ENCODE results near the gene UGGT2.
A peak's percentile ranks its signal among the peaks of the same experiment; 100 is the strongest.

UGGT2 gene

DNA sequence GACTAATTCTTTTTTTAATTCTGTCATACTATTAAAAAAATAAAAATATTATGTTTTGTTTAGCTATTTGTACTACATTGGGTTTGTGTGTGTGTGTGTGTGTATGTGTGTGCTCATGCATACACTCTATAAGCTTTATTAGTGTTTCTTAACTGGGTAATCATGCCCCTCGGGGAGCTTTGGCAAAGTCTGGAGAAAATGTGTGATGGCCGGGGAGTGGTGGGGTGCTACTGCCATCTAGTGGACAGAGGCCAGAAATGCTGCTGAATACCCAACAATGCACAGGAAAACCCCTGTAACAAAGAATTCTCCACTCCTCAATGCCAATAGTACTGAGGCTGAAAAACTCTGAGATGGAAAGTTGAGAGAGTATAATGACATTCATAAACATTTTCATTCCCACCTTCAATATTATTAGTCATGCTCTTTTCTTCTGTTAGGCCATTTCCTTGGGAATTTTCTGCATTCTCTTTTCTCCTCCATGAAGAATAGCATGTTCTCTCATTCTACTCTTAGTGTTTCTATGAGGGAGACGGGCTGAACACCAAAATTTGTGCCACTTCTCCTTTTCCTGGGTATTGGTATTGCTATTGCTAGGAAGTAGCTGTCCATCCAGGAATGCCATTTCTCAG, 219.0 kb downstream of the UGGT2 start:
- Histone ChIP-seq H3K27me3 (ENCODE audit: low read depth, low read length) (no peaks in the 10 kb centered on the region), H3K4me3 (ENCODE audit: low read depth in 1 of 2, low read length in 2 of 2) (no peak overlapping the region)

GRCh38 chr13:95833719-95834118, 219.5 kb downstream of the UGGT2 start:
- H3K27me3 ChIP-seq (ENCODE audit: low read depth, low read length), result no peaks in the 10 kb centered on the region
- H3K4me1 ChIP-seq (ENCODE audit: control insufficient read depth in 1 of 2, insufficient read depth in 2 of 2, low read length in 2 of 2), result peaks cover 0 to 5% of the 10 kb centered on the region in 2 donors
- H3K4me3 ChIP-seq (ENCODE audit: low read depth in 1 of 2, low read length in 2 of 2), result no peak overlapping the region
- H3K36me3 ChIP-seq (ENCODE audit: control insufficient read depth in 1 of 2, insufficient read depth in 2 of 2, low read length in 2 of 2), result peaks cover 0 to 3% of the 10 kb centered on the region in 2 donors
- H3K27ac ChIP-seq (ENCODE audit: low read length), result no peak overlapping the region
- peaks cover 5 to 6% of the 10 kb centered on the region in 2 donors for H3K9me3 ChIP-seq (ENCODE audit: control insufficient read depth in 1 of 2, low read length in 2 of 2)

More for the DNA sequence above, 219.0 kb downstream of the UGGT2 start:
- H3K9me3 ChIP-seq (ENCODE audit: control insufficient read depth in 1 of 2, low read length in 2 of 2), result peaks cover 5 to 12% of the 10 kb centered on the region in 2 donors
- peaks cover 0 to 5% of the 10 kb centered on the region in 2 donors for H3K4me1 ChIP-seq (ENCODE audit: control insufficient read depth in 1 of 2, insufficient read depth in 2 of 2, low read length in 2 of 2)
- no peak overlapping the region for H3K27ac ChIP-seq (ENCODE audit: low read length)
- H3K36me3 ChIP-seq (ENCODE audit: control insufficient read depth in 1 of 2, insufficient read depth in 2 of 2, low read length in 2 of 2), result peaks cover 0 to 3% of the 10 kb centered on the region in 2 donors

DNA sequence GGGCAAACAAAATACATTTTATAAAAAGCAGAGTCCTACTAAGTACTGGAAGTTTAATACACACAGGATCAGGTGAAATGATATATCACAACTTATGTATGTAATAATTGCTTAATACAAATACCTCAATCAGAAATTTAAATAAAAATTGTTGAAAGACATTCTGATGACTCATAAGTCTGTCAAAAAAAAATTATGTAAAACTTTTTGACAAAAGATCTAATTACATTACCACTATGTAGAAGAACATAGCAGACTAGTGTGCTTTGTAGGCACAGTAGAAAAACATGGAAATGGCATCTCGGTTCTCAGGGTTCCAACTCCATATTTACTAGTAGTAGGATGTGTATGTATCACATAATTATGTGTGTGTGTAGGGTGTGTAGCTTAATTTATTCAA, 220.1 kb downstream of the UGGT2 start:
- H3K36me3 ChIP-seq (ENCODE audit: control insufficient read depth in 1 of 2, insufficient read depth in 2 of 2, low read length in 2 of 2), result peaks cover 0 to 3% of the 10 kb centered on the region in 2 donors
- H3K4me1 ChIP-seq (ENCODE audit: control insufficient read depth in 1 of 2, insufficient read depth in 2 of 2, low read length in 2 of 2), result peaks cover 0 to 5% of the 10 kb centered on the region in 2 donors
- H3K27me3 ChIP-seq (ENCODE audit: low read depth, low read length), result no peaks in the 10 kb centered on the region
- no peak overlapping the region for H3K4me3 ChIP-seq (ENCODE audit: low read depth in 1 of 2, low read length in 2 of 2)
- no peak overlapping the region for H3K27ac ChIP-seq (ENCODE audit: low read length)
- peaks cover 0 to under 1% of the 10 kb centered on the region in 2 donors for H3K9me3 ChIP-seq (ENCODE audit: control insufficient read depth in 1 of 2, low read length in 2 of 2)

GRCh38 chr13:95822303-95822702, 230.9 kb downstream of the UGGT2 start:
- Histone ChIP-seq H3K9me3 (ENCODE audit: control insufficient read depth in 1 of 2, low read length in 2 of 2) (no peaks in the 10 kb centered on the region), H3K27me3 (ENCODE audit: low read depth, low read length) (no peaks in the 10 kb centered on the region), H3K36me3 (ENCODE audit: control insufficient read depth in 1 of 2, insufficient read depth in 2 of 2, low read length in 2 of 2) (peaks cover 0 to 17% of the 10 kb centered on the region in 2 donors), H3K27ac (ENCODE audit: low read length) (no peak overlapping the region), H3K4me3 (ENCODE audit: low read depth in 1 of 2, low read length in 2 of 2) (no peak overlapping the region), H3K4me1 (ENCODE audit: control insufficient read depth in 1 of 2, insufficient read depth in 2 of 2, low read length in 2 of 2) (no peaks in the 10 kb centered on the region)

GRCh38 chr13:95814495-95814894, 238.7 kb downstream of the UGGT2 start:
- Histone ChIP-seq H3K4me1 (ENCODE audit: control insufficient read depth in 1 of 2, insufficient read depth in 2 of 2, low read length in 2 of 2) (no peaks in the 10 kb centered on the region), H3K27me3 (ENCODE audit: low read depth, low read length) (no peaks in the 10 kb centered on the region), H3K9me3 (ENCODE audit: control insufficient read depth in 1 of 2, low read length in 2 of 2) (peaks cover 0 to 16% of the 10 kb centered on the region in 2 donors), H3K36me3 (ENCODE audit: control insufficient read depth in 1 of 2, insufficient read depth in 2 of 2, low read length in 2 of 2) (peaks cover 0 to 35% of the 10 kb centered on the region in 2 donors), H3K4me3 (ENCODE audit: low read depth in 1 of 2, low read length in 2 of 2) (no peak overlapping the region), H3K27ac (ENCODE audit: low read length) (no peak overlapping the region)

DNA sequence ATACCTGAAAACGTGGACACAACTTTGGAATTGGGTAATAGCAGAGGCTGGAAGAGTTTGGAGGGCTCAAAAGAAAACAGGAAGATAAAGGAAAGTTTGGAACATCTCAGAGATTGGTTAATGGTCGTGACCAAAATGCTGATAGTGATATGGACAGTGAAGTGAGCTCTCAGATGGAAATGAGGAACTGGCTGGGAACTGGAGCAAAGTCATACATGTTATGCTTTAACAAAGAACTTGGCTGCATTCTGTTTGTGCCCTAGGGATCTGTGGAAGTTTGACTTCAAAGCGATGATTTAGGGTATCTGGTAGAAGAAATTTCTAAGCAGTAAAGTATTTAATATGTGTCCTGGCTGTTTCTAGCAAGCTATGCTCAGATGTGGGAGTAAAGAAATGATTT, 240.1 kb downstream of the UGGT2 start:
- Histone ChIP-seq H3K9me3 (ENCODE audit: control insufficient read depth in 1 of 2, low read length in 2 of 2) (peaks cover 0 to 19% of the 10 kb centered on the region in 2 donors), H3K4me3 (ENCODE audit: low read depth in 1 of 2, low read length in 2 of 2) (peak overlapping the region in 1 of 2 donors; percentile 2), H3K27me3 (ENCODE audit: low read depth, low read length) (no peaks in the 10 kb centered on the region), H3K27ac (ENCODE audit: low read length) (no peak overlapping the region), H3K4me1 (ENCODE audit: control insufficient read depth in 1 of 2, insufficient read depth in 2 of 2, low read length in 2 of 2) (no peaks in the 10 kb centered on the region), H3K36me3 (ENCODE audit: control insufficient read depth in 1 of 2, insufficient read depth in 2 of 2, low read length in 2 of 2) (peaks cover 0 to 39% of the 10 kb centered on the region in 2 donors)

DNA sequence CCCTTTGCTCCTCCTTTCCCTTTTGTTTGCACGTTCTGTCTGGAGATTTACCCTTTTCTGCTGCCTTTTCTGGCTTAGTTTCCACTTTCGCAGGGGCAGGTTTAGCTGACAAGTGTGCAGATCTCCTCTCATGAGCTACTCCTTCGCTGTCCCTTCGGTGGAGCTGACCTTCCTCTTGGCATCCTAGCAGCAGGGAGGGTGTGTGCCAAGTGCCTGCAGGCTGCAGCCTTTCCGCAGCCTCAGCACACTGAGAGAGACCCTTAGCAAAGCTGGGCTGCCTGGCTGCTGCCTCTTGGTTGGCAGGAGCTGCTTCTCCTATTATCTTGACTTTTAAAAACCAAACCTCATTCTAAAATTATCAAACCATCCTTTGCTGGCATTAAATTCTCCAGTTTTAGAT, 243.8 kb downstream of the UGGT2 start:
- Histone ChIP-seq H3K27ac (ENCODE audit: low read length) (no peak overlapping the region), H3K9me3 (ENCODE audit: control insufficient read depth in 1 of 2, low read length in 2 of 2) (peaks cover 0 to 34% of the 10 kb centered on the region in 2 donors), H3K27me3 (ENCODE audit: low read depth, low read length) (no peaks in the 10 kb centered on the region), H3K36me3 (ENCODE audit: control insufficient read depth in 1 of 2, insufficient read depth in 2 of 2, low read length in 2 of 2) (peaks cover 0 to 30% of the 10 kb centered on the region in 2 donors), H3K4me1 (ENCODE audit: control insufficient read depth in 1 of 2, insufficient read depth in 2 of 2, low read length in 2 of 2) (no peaks in the 10 kb centered on the region), H3K4me3 (ENCODE audit: low read depth in 1 of 2, low read length in 2 of 2) (no peak overlapping the region)

- Histone ChIP-seq H3K27me3 (ENCODE audit: low read depth, low read length) (no peaks in the 10 kb centered on the region), H3K36me3 (ENCODE audit: control insufficient read depth in 1 of 2, insufficient read depth in 2 of 2, low read length in 2 of 2) (peaks cover 0 to 13% of the 10 kb centered on the region in 2 donors), H3K9me3 (ENCODE audit: control insufficient read depth in 1 of 2, low read length in 2 of 2) (peaks cover 0 to 20% of the 10 kb centered on the region in 2 donors)
Observed at GRCh38 chr13:95805921-95806320, 247.3 kb downstream of the UGGT2 start.

GRCh38 chr13:95801825-95802224, 251.4 kb downstream of the UGGT2 start:
- Histone ChIP-seq H3K9me3 (ENCODE audit: control insufficient read depth in 1 of 2, low read length in 2 of 2) (peaks cover 0 to 12% of the 10 kb centered on the region in 2 donors), H3K4me1 (ENCODE audit: control insufficient read depth in 1 of 2, insufficient read depth in 2 of 2, low read length in 2 of 2) (no peaks in the 10 kb centered on the region), H3K27ac (ENCODE audit: low read length) (no peak overlapping the region), H3K36me3 (ENCODE audit: control insufficient read depth in 1 of 2, insufficient read depth in 2 of 2, low read length in 2 of 2) (peaks cover 4 to 7% of the 10 kb centered on the region in 2 donors), H3K4me3 (ENCODE audit: low read depth in 1 of 2, low read length in 2 of 2) (no peak overlapping the region), H3K27me3 (ENCODE audit: low read depth, low read length) (no peaks in the 10 kb centered on the region)

More at GRCh38 chr13:95805921-95806320, 247.3 kb downstream of the UGGT2 start:
- no peak overlapping the region for H3K27ac ChIP-seq (ENCODE audit: low read length)
- no peak overlapping the region for H3K4me3 ChIP-seq (ENCODE audit: low read depth in 1 of 2, low read length in 2 of 2)
- no peaks in the 10 kb centered on the region for H3K4me1 ChIP-seq (ENCODE audit: control insufficient read depth in 1 of 2, insufficient read depth in 2 of 2, low read length in 2 of 2)

DNA sequence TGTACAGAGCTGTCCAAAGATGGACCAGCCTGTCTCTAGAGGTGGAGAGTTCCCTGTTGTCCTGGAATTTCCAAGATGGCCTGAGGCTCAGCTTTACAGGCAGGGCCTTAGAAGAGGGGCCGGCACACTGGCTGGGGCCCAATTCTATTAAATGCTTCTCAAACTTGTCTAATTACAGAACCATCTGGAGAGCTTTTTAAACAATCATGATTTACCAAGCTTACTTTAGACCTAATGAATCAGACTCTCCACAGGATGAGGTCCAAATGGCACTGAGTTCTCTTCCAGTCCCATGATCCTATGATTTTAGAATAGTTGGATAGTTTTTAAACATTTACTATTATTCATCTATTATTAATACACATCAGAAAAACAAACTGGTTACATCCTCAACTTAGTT, 252.8 kb downstream of the UGGT2 start:
- Histone ChIP-seq H3K36me3 (ENCODE audit: control insufficient read depth in 1 of 2, insufficient read depth in 2 of 2, low read length in 2 of 2) (peaks cover 4 to 11% of the 10 kb centered on the region in 2 donors), H3K27me3 (ENCODE audit: low read depth, low read length) (no peaks in the 10 kb centered on the region), H3K9me3 (ENCODE audit: control insufficient read depth in 1 of 2, low read length in 2 of 2) (peaks cover 0 to 4% of the 10 kb centered on the region in 2 donors), H3K27ac (ENCODE audit: low read length) (no peak overlapping the region), H3K4me3 (ENCODE audit: low read depth in 1 of 2, low read length in 2 of 2) (no peak overlapping the region), H3K4me1 (ENCODE audit: control insufficient read depth in 1 of 2, insufficient read depth in 2 of 2, low read length in 2 of 2) (no peaks in the 10 kb centered on the region)

DNA sequence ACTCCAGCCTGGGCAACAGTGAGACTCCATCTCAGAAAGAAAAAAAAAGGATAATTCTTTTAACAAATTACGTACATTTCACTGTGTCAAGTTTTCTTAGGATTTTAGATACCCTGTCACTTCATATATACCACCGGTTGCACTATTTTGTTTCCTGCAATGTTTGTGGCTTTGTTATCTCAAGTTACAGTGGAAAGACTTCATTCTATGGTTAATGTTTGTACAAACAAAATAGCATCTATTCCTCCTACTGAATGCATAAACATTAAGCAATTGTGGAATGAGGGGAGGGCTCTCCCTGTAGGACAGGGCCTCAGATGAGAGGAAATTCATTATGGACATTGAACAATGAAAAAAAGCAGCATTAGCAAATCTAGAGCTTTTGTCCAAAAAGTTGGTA, 256.2 kb downstream of the UGGT2 start:
- H3K4me3 ChIP-seq (ENCODE audit: low read depth in 1 of 2, low read length in 2 of 2), result no peak overlapping the region
- no peaks in the 10 kb centered on the region for H3K4me1 ChIP-seq (ENCODE audit: control insufficient read depth in 1 of 2, insufficient read depth in 2 of 2, low read length in 2 of 2)
- no peaks in the 10 kb centered on the region for H3K9me3 ChIP-seq (ENCODE audit: control insufficient read depth in 1 of 2, low read length in 2 of 2)
- H3K27me3 ChIP-seq (ENCODE audit: low read depth, low read length), result no peaks in the 10 kb centered on the region
- no peak overlapping the region for H3K27ac ChIP-seq (ENCODE audit: low read length)
- H3K36me3 ChIP-seq (ENCODE audit: control insufficient read depth in 1 of 2, insufficient read depth in 2 of 2, low read length in 2 of 2), result peaks cover 20 to 27% of the 10 kb centered on the region in 2 donors

GRCh38 chr13:95793781-95794180, 259.4 kb downstream of the UGGT2 start:
- no peaks in the 10 kb centered on the region for H3K27me3 ChIP-seq (ENCODE audit: low read depth, low read length)
- no peaks in the 10 kb centered on the region for H3K4me1 ChIP-seq (ENCODE audit: control insufficient read depth in 1 of 2, insufficient read depth in 2 of 2, low read length in 2 of 2)
- no peaks in the 10 kb centered on the region for H3K9me3 ChIP-seq (ENCODE audit: control insufficient read depth in 1 of 2, low read length in 2 of 2)
- H3K4me3 ChIP-seq (ENCODE audit: low read depth in 1 of 2, low read length in 2 of 2), result no peak overlapping the region
- no peak overlapping the region for H3K27ac ChIP-seq (ENCODE audit: low read length)
- peaks cover 33 to 56% of the 10 kb centered on the region in 2 donors for H3K36me3 ChIP-seq (ENCODE audit: control insufficient read depth in 1 of 2, insufficient read depth in 2 of 2, low read length in 2 of 2)

All from muscle layer of duodenum (tissue), 2 donors.